Heart left ventricle (tissue), 13 donors: ENCODE data around the gene ACAD11.
"Not testable (repeated sequence)": the region's sequence is repeated elsewhere in the genome, so short reads cannot be mapped to it uniquely, and the experiment has no call there.

Experiments used
- POLR2A ChIP-seq, 2 donors: fragments of 450-650 bp; IDR thresholded peaks; one replicate each; pipeline ENCODE4 v1.6.1; 2017; ENCODE audit warnings: antibody characterized with exemption in 2 of 2, mild to moderate bottlenecking in 2 of 2, moderate library complexity in 2 of 2
- TF ChIP-seq, protein P1 (sequence below), 12 donors: fragments of 200-600 bp; sonication (generic) in 4 of 12; IDR thresholded peaks; one replicate each; pipeline versions ENCODE4 v1.5.0 to v1.8.0; 2018 to 2022; ENCODE audit warnings: antibody characterized with exemption in 12 of 12, mild to moderate bottlenecking in 5 of 12
- donor health status: ischemic (EF 13 %, LVEDD 7.1; RV severe dilation, severe dysfunction).
- donor health status: DM: no; HTN: yes; CAD: no.
- donor health status: DM: no; HTN: no; CAD: no.
- donor health status: ischemic (EF 25% LVEDD 6.9; RV normal size, moderate dysfunction).
- donor health status: ischemic (EF 25% LVEDD 5.7; RV mildly dilated, moderate dysfunction).
- donor health status: ischemic (EF 35%, LVEDD 5.7; RV mildly dilated, moderate dysfunction).
- donor health status: nonischemic (EF 11% LVEDD 7.7; RV severe dilation, severe dysfunction).
- donor health status: DM: yes; HTN: yes; CAD: no.
- donor health status: PGD.
- donor health status: ischemic (EF 29% LVEDD 5.4; RV normal size, mild dysfunction).
- donor health status: nonischemic (EF 23%, LVEDD 6.1; RV moderate dilation, normal function).

GRCh38 chr3:132600614-132601013, 59.0 kb downstream of the ACAD11 start:
- TF ChIP-seq, protein P1, sequence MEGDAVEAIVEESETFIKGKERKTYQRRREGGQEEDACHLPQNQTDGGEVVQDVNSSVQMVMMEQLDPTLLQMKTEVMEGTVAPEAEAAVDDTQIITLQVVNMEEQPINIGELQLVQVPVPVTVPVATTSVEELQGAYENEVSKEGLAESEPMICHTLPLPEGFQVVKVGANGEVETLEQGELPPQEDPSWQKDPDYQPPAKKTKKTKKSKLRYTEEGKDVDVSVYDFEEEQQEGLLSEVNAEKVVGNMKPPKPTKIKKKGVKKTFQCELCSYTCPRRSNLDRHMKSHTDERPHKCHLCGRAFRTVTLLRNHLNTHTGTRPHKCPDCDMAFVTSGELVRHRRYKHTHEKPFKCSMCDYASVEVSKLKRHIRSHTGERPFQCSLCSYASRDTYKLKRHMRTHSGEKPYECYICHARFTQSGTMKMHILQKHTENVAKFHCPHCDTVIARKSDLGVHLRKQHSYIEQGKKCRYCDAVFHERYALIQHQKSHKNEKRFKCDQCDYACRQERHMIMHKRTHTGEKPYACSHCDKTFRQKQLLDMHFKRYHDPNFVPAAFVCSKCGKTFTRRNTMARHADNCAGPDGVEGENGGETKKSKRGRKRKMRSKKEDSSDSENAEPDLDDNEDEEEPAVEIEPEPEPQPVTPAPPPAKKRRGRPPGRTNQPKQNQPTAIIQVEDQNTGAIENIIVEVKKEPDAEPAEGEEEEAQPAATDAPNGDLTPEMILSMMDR (IDR thresholded peaks at IDR 0.05): not testable (repeated sequence)
- TF ChIP-seq POLR2A (IDR thresholded peaks at IDR 0.05): not testable (repeated sequence)
